ENCODE data around the gene HCST.
"Not testable (repeated sequence)": the region's sequence is repeated elsewhere in the genome, so short reads cannot be mapped to it uniquely, and the experiment has no call there.

Gene HCST

DNA sequence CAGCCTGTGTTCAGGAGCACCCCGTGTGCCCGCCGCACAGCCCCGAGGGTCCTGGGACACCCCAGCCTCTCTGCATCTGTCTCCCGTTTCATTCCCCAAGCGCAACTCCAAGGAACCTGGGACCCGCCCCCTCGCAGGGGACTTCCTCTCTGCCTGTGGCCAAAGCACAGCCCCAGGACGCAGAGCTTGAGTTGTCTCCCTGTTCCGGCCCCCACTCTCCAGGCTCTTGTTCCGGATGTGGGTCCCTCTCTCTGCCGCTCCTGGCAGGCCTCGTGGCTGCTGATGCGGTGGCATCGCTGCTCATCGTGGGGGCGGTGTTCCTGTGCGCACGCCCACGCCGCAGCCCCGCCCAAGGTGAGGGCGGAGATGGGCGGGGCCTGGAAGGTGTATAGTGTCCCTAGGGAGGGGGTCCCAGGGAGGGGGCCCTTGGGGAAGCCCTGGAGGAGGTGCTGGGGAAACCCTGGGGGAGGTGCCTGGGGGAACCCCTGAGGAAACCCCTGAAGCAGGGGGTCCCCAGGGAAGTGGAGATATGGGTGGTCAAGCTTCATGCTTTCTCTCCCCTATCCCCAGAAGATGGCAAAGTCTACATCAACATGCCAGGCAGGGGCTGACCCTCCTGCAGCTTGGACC is 1.3 kb downstream of the HCST start:
- DNase-seq (ENCODE audit: low read depth in 1 of 2, low spot score in 1 of 2) = peak; percentile 77 to 82

DNA sequence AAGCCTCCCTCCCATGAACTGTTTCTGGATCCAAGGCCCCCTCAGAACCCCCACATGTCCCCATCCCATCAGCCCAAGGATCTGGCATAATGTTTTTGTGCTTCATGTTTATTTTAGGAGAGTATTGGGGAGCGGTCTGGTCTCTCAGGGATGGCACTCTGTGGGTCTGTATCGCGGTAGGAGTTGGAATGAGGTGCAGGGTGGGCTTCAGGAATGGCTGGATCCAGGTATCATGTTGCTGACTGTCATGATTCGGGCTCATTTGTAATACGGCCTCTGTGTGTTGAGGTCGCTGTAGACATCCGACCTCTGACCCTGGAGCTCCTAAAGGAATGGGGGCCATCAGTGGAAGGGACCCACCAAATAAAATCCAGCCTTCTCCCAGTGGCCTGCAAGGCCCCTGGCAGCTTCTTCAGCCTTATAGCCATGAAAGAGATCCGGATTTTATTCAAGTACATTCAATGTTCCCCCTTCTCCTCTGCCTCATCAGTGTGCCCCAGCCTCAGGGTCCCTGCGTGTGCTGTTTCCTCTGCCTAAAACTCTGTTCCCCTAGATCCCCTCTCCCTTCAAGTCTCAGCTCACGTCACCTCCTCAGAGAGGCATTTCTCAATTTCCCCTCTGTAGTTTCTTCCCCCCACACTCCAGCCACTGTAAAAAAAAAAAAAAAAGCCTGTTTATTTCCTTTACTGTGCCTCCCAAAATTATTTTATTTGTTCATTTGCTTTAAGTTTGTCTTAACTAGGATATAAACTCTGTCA is 2.2 kb downstream of the HCST start:
- DNase-seq (ENCODE audit: low read depth in 1 of 2, low spot score in 1 of 2) = no peak

GRCh38 chr19:35905178-35905727 is 2.9 kb downstream of the HCST start:
- no peak for DNase-seq (ENCODE audit: low read depth in 1 of 2, low spot score in 1 of 2)

DNA sequence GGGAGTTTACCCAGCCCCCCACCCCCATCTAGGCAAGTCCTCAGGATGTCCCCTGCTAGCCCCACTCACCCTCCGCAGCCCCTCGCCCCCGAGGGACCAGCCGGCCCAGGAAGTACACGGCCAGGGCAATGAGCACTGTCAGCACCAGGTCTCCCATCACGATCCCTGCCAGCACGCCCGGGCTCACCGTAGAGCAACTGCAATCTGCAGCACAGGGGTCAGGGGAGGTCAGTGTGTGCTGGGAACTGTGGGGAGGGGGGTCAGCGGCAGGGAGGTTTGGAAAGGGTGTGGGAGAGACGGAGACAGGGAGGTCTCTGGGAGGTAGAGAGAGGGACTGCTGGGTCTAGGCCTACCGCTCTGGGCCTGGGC is 5.0 kb downstream of the HCST start:
- DNase-seq (ENCODE audit: low read depth in 1 of 2, low spot score in 1 of 2) = no peak

- no peak for DNase-seq (ENCODE audit: low read depth in 1 of 2, low spot score in 1 of 2)
Observed at GRCh38 chr19:35908010-35908441, 5.7 kb downstream of the HCST start, which contains the start of gene TYROBP. Gene TYROBP, minus strand, starts transcription at chr19:35908295. Its CDS starts 67 bp downstream, at chr19:35908228.

DNA sequence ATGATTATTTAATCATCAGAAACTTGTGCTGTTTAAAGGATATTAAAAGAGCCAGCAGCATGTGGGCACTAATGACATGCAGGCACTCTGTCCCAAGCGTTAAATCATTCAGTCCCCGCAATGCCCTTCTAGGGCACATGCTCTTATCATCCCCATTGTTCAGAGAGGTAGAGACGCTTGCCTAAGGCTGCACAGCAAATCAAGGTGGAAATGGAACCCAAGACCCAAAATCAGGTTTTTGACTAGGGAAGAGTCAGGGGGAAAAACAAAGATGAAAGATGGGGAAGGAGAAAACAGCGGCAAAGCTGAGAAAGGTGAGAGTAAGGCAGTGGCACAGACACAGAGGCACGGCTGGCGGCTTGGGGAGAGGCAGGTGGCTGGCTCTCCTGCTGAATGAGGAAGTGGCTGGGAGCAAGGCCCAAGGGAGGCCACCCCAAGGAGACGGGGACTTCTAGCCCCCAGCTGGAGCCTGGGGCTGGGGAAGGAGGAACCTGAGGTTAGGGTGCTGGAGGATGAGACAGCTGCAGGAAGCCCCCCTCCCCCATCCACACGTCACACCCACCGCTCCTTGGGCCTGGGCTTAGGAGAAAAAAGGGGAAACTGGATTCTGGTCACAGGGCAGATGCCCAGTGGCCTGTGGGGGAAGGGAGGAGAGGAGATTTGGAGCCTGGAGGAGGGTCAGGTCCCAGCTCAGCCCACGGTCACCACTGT is 6.8 kb downstream of the HCST start:
- no peak for DNase-seq (ENCODE audit: low read depth in 1 of 2, low spot score in 1 of 2)

DNA sequence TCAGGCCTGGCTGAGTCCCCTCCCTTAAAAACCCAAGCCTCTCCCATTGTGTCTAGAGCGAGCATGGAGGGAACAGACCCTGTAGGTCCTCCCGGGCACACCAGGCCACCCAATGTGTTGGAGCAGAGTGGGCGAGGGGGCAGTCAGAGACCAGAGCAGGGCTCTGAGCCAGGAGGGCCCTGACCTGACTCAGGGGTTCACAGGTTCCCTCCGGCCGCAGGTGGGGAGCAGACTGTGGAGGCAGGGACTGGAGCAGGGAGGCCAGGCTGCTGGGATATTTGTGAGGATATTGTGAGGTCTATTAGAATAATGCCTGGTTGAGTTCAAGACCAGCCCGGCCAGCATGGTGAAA is 7.3 kb downstream of the HCST start:
- DNase-seq (ENCODE audit: low read depth in 1 of 2, low spot score in 1 of 2) = no peak

GRCh38 chr19:35910355-35910754 is 8.0 kb downstream of the HCST start:
- DNase-seq (ENCODE audit: low read depth in 1 of 2, low spot score in 1 of 2) = not testable (repeated sequence)

DNA sequence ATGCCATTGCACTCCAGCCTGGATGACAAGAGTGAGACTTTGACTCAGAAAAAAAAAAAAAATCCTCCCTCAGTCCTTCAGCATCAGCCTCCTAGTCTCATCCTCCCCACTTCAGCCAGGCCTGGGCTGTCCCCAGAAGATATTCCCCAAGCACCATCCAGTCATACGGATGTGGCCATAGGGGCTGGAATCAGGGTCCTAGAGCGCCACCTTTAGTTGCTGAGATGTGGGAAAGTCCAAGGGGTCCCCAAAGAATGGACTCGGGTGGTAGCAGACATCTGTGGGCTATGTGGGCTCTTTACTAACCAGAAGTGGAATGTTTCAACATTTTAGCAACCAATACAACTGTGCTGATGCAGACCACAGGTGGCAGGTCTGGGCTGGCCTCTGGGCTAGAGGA is 8.8 kb downstream of the HCST start:
- no peak for DNase-seq (ENCODE audit: low read depth in 1 of 2, low spot score in 1 of 2)

DNA sequence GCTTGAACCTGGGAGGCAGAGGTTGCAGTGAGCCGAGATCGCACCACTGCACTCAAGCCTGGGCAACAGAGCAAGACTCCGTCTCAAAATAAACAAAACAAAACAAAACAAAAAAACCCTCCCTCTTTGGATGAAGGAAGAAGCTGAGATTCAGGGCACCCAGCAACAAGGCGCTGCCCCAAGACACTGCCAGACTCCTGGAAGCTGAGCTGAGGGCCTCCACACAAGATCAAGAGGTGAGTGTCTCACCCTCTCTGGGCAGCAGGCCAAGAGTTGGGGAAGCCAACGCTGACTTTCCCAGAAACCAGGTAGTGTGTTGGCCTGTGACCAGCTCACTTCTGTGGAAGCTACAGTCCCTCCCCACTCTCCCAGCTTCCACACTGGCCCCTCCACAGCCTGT is 9.5 kb downstream of the HCST start:
- no peak for DNase-seq (ENCODE audit: low read depth in 1 of 2, low spot score in 1 of 2)

- DNase-seq (ENCODE audit: low read depth in 1 of 2, low spot score in 1 of 2) = no peak
Observed at GRCh38 chr19:35913589-35913988, 11.3 kb downstream of the HCST start.

DNA sequence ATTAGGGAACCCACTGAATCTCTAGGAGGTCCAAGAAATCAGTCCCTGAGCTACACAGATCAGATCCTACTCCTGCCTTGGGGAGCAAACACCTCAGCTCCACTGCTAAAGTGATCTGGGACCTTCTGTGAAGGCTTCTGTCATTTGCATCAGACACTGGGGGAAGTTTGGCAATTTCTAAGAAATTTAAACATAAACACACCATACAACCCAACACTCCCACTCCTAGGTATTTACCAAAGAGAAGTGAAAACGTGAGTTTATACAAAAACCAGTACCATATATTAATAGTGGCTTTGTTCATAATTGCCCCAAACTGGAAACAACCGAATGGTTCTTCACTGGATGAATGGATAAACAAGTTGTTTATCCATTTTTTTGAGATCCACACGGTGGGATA is 13.1 kb downstream of the HCST start:
- DNase-seq (ENCODE audit: low read depth in 1 of 2, low spot score in 1 of 2) = no peak

- DNase-seq (ENCODE audit: low read depth in 1 of 2, low spot score in 1 of 2) = no peak
Observed at GRCh38 chr19:35919306-35919705, 17.0 kb downstream of the HCST start.

- DNase-seq (ENCODE audit: low read depth in 1 of 2, low spot score in 1 of 2) = no peak
Observed at GRCh38 chr19:35921012-35921411, 18.7 kb downstream of the HCST start.

DNA sequence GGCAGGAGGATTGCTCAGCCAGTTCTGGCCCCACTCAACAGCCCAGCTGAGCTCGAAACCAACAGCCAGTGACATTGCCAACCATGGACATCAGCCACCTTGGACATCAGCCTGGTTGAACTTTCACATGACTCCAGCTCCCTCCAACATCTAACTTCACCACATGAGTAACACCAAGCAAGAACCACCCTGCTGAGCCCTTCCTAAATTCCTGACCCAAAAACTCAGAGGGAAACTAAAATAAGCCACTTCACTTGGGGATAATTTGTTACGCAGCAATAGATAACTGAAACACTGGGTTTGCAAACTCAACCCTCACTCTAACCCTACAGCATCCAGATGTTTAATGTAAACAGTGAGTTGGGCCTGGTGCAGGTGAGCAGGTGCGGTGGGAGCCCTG is 23.2 kb downstream of the HCST start:
- DNase-seq (ENCODE audit: low read depth in 1 of 2, low spot score in 1 of 2) = no peak

DNA sequence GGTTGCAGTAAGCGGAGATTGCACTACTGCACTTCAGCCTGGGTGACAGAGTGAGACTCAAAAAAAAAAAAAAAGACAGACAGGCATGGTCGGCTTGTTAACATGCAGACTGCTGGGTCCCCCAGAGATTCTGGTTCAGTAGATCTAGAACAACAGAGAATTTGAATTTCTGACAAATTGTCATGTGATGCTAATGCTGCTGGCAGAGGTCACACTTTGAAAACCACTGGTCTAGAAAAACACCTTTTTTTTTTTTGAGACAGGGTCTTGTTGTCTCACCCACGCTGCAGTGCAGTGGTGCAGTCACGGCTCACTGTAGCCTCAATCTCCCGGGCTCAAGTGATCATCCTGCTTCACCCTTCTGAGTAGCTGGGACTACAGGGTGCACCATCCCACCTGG is 26.2 kb downstream of the HCST start:
- DNase-seq (ENCODE audit: low read depth in 1 of 2, low spot score in 1 of 2) = no peak

- DNase-seq (ENCODE audit: low read depth in 1 of 2, low spot score in 1 of 2) = no peak
Observed at GRCh38 chr19:35929876-35930275, 27.5 kb downstream of the HCST start.

GRCh38 chr19:35931161-35931873 is 29.0 kb downstream of the HCST start:
- DNase-seq (ENCODE audit: low read depth in 1 of 2, low spot score in 1 of 2) = peak; percentile 98 to 99

- DNase-seq (ENCODE audit: low read depth in 1 of 2, low spot score in 1 of 2) = no peak
Observed at GRCh38 chr19:35931874-35932202, 29.5 kb downstream of the HCST start.

DNA sequence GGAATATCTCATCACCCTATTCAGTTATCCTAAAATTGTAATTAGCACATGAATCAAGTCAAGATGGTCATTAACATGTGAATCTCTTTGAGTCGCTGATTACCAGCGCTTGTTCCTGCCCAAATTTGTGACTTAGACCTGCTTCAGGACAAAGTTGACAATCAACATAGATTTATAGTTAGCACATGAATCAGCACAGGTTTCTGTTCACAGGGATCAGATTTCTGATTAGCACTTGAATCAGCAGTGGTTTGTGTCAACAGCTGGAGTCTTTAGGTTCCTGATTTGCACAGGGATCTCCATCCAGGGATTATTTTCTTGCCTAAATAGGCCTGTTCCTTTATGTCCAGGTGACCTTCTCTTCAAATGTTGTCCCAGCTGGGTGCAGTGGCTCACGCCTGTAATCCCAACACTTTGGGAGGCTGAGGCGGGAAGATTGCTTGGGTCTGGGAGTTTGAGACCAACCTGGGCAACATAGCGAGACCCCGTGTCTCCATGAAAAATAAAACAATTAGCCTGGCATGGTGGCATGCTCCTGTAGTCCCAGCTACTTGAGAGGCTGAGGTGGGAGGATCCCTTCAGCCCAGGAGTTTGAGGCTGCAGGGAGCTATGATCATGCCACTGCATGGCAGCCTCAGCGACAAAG is 30.1 kb downstream of the HCST start:
- no peak for DNase-seq (ENCODE audit: low read depth in 1 of 2, low spot score in 1 of 2)
